ENCODE data around the gene ZNF506.
"Not testable (repeated sequence)": the region's sequence is repeated elsewhere in the genome, so short reads cannot be mapped to it uniquely, and the experiment has no call there.

The ZNF506 gene

GRCh38 chr19:19743921-19744320 lies 77.6 kb downstream of the ZNF506 start:
- DNase-seq = not testable (repeated sequence)

- DNase-seq = no peak
Observed at GRCh38 chr19:19743176-19743575, 78.4 kb downstream of the ZNF506 start.

DNA sequence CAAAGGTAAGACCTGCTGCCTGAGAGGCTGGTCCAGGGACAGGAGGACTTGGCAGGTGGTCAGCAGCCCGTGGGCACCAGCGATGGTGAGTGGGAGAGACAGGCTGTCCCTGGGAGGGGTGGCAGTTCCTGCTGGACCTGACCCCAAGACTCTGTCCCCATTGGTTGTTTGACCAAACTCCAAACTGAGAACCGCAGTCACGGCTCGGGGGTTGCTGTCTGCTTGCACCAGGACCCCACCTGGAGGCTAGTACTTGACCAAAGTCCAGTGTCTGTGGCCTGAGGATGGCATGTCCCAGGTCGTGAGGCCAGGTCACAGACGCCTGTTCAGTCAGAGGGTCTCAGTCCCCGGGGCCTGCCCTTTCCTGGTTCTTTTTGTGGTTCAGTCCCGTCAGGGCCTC lies 78.8 kb downstream of the ZNF506 start:
- DNase-seq = no peak

All from NK-92 treated with Interleukin-12 subunit alpha and Interleukin-12 subunit beta, amount 100 ng/mL, for 24 hours (cell line).